GM18508 (cell line): ENCODE data around the gene SLC39A11.
A peak's percentile ranks its signal among the peaks of the same experiment; 100 is the strongest.
"Not testable (repeated sequence)": the region's sequence is repeated elsewhere in the genome, so short reads cannot be mapped to it uniquely, and the experiment has no call there.

Source experiments
- ATAC-seq: cut with Tn5 transposase; IDR thresholded peaks from one replicate; pipeline ENCODE4 v1.9.1; 2021; ENCODE audit warnings: moderate number of reproducible peaks; ENCODE audit not compliant: insufficient read depth, unreplicated experiment

Gene SLC39A11

DNA sequence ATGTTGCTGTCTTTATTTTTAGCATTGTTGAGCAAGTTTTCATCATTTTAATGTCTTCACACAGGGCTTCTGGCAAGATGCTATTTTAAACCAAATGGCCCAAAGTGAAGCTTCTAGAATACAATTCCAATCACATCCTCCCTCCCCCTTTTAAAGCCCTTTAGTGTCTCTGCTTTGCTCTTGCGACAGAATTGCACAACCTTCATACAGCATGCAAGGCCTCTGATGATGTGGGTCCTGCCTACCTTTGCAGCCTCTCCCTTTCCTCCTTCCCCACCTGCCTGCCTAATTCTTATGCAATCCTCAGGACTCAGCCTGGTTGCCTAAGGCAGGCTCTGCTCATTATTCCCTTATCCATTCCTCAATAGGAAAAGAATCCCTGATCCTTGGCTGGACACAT, 381.7 kb downstream of the SLC39A11 start:
- ATAC-seq = no peak

DNA sequence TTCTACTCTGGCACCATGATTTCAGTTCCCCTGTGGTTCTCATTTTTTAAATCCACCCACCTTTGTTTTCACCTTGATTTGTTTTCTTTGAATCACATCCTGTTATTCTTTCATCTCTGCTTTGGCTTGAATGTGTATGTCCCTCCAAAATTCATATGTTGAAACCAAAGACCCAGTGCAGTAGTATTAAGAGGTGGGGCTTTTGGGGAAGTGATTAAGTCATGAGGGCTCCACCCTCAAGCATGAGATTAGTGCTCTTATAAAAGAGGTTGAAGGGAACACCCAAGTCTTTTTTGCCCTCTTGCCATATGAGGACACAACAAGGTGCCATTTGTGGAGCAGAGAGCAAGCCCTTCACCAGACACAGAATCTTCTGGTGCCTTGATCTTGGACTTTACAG, 382.3 kb downstream of the SLC39A11 start:
- no peak for ATAC-seq

DNA sequence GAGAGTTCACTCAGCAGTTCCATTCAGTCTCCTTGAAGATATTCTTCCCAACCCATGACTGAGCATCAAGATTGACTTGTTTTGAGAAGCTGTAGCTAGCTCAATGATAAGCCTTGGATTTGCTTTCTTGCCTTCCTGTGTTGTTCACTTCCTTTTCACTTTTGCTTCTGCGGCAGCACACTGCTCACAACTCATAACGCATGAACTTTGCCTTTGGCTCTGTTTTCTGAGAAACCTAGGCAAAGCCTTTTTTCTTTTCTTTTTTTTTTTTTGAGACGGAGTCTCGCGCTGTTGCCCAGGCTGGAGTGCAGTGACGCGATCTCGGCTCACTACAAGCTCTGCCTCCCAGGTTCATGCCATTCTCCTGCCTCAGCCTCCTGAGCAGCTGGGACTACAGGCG, 383.8 kb downstream of the SLC39A11 start:
- ATAC-seq = not testable (repeated sequence)

DNA sequence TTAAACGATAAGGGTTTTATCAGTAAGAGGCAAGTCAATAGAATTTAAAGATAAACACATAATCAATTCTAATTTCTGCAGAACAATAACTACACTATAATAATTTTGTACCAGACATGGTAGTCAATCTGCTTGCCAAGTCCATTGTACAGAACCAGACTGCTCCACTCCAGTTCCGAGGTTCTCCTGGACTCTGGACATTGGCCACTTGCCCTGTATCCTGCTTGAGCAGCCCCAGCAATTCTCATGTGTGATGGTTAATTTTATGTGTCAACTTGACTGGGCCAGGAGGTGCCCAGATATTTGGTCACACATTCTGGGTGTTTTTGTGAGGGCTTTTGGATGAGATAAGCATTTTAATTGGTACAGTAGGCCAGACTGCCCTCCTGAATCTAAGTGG, 384.6 kb downstream of the SLC39A11 start:
- no peak for ATAC-seq

- ATAC-seq = no peak
These were observed 386.0 kb downstream of the SLC39A11 start for GRCh38 chr17:72706396-72706981.

DNA sequence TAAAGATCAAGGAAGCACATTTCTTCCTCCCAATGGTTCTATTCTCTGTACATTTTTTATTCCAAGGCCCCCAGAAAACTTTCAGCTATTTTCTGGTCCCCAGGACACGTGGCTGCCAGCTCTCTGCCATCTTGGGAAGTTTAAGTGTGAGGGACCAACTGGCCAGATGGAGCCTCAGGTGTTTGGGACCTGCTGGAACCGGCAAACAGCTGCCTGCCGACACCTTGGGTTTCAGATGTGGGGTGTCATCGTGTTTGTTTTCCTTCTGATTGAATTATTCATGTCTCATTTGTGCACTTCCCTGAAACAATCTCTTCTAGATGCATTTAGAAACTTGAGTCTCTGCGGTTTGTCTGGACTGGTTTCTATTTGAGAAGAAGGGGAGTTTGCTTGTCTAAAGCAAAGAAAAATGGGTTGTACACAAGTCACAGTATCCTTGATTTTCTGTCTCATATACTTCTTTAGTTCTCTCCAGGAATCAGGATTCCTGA, 386.5 kb downstream of the SLC39A11 start:
- peak; percentile 61 for ATAC-seq

GRCh38 chr17:72702998-72703397, 389.5 kb downstream of the SLC39A11 start:
- ATAC-seq = no peak

DNA sequence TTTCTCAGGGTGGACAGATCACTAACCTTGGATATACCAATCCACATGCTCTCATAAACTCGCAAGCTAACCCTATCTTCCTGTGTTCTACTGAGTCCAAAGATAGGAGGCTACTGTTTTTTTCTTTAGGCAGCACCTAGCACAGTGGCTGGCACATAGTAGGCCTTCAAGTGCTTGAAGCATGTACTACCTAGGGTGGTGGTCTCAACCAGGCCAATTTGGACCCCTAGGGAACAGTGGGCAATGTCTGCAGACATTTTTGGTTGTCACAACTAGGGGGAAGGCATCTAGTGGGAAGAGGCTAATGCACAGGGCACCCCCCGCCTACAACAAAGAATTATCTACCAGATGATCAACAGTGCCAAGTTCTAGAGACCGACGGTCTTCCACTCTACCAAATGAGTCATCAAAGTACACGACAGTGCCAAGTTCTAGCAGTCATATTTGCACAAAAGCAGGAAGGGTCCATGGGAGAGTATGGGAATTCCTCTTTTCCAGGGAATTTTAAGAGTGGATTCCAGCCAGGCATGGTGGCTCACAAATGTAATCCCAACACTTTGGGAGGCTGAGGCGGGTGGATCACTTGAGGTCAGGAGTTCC, 390.3 kb downstream of the SLC39A11 start:
- no peak for ATAC-seq

- ATAC-seq = no peak
These were observed 392.3 kb downstream of the SLC39A11 start for GRCh38 chr17:72700226-72700625.

GRCh38 chr17:72699545-72699944, 392.9 kb downstream of the SLC39A11 start:
- no peak for ATAC-seq

- no peak for ATAC-seq
These were observed 394.8 kb downstream of the SLC39A11 start for GRCh38 chr17:72697602-72698146.

- ATAC-seq = no peak
These were observed 395.8 kb downstream of the SLC39A11 start for GRCh38 chr17:72696721-72697120.

DNA sequence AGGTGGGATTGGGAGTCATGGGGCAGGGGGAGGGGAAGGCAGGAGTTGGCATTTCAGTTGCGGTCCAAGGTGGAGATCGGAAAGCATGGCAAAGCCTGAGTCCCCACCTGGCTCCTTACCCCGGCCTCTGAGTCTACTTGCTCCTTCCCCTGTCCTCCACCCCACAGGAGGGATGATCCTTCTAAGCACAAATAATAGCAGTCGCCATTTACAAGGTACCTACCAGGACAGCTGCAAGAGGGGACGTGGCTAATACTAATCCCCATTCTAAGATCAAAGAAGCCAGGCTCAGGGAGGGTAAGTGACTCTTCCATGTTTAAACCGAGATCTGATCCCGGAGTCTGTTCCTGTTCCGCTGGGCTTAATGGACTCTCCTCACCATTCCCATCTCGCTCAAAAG, 396.3 kb downstream of the SLC39A11 start:
- ATAC-seq = no peak

GRCh38 chr17:72693956-72694355, 398.5 kb downstream of the SLC39A11 start:
- no peak for ATAC-seq

- ATAC-seq = no peak
These were observed 399.2 kb downstream of the SLC39A11 start for GRCh38 chr17:72693151-72693878.

- no peak for ATAC-seq
These were observed 399.8 kb downstream of the SLC39A11 start for GRCh38 chr17:72692676-72693075.

DNA sequence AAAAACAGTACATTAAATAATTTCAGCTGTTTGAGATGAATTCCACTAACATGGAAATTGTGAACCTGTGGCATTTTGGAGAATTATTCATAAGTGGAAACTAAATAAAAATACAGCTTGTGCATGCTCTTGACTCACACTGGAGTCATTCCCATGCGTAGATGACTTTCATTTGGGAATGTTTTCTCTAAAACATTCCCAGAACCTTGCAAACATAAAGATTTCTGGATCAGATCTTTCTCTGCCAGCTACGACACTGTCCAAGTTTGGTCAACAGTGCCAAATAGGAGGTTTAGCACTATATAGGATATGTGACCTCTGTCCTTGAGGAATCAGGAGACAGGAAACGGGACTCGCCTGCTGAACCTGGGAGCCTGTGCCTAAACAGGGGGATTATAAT, 400.9 kb downstream of the SLC39A11 start:
- no peak for ATAC-seq

- no peak for ATAC-seq
These were observed 401.5 kb downstream of the SLC39A11 start for GRCh38 chr17:72691017-72691416.

DNA sequence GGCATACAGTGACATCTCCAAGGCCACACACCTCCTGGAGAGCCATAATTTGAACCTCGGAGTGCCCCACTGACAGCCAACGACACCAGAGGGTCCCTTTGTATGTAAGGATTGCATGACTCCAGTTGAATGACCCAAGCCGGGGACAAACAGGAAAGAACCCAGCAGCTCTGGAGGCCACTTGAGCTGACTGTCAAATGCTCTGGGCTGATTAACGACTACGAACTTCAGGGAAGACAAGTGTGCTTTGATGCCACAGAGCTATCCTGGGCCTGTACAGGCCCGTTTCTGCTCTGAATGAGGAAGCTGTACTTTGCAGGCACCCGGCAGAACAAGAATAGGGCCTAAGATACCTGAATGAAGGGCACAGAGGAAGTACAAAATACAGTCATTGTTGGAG, 404.6 kb downstream of the SLC39A11 start:
- no peak for ATAC-seq

- no peak for ATAC-seq
These were observed 408.0 kb downstream of the SLC39A11 start for GRCh38 chr17:72684405-72685020.
